NB4 (cell line): ENCODE results near the gene GP2.

Experiments
- CTCF ChIP-seq: IDR thresholded peaks from one replicate; pipeline ENCODE4 v1.5.1; 2012; ENCODE audit warnings: low read depth, low read length
- MYC ChIP-seq: IDR thresholded peaks from 2 replicates; pipeline ENCODE4 v1.6.1; 2011; ENCODE audit warnings: low read depth, low read length
- POLR2A ChIP-seq: IDR thresholded peaks from 2 replicates; pipeline ENCODE4 v1.6.1; 2011; ENCODE audit warnings: mild to moderate bottlenecking; ENCODE audit not compliant: insufficient read length; ENCODE audit errors: extremely low read depth

GRCh38 chr16:20320178-20320577 is 7.1 kb downstream of the GP2 start:
- TF ChIP-seq CTCF = no peak
- no peak for TF ChIP-seq MYC
- no peak for TF ChIP-seq POLR2A
